H1 (cell line): Measurements from ENCODE around the gene HMGCL. TPM values are rescaled to one million over a fixed set of nuclear protein-coding genes. Genes with fewer than 3 reads are reported as not detected.

Experiments
- JUND ChIP-seq: IDR thresholded peaks from 2 replicates; pipeline ENCODE4 v1.6.1; 2011; ENCODE audit warnings: mild to moderate bottlenecking, improper control_type of control experiment, low read length
- PHF8 ChIP-seq: fragments of 200-600 bp; sonication (generic); conservative IDR thresholded peaks from 2 replicates; pipeline ENCODE4 v1.7.1; 2012; ENCODE audit warnings: low read depth, mild to moderate bottlenecking, inconsistent platforms, low read length, moderate library complexity
- SUZ12 ChIP-seq: fragments of 200-600 bp; sonication (generic); IDR thresholded peaks from 2 replicates; pipeline ENCODE4 v1.6.1; 2012; ENCODE audit warnings: mild to moderate bottlenecking, inconsistent platforms, low read length, moderate library complexity, mixed read lengths
- TAF1 ChIP-seq: IDR thresholded peaks from 2 replicates; pipeline ENCODE4 v1.6.1; 2011; ENCODE audit warnings: mild to moderate bottlenecking, low read depth, low read length
- TAF7 ChIP-seq: optimal IDR thresholded peaks from 2 replicates; pipeline ENCODE3; 2011; ENCODE audit warnings: low read depth, mild to moderate bottlenecking, inconsistent platforms, low read length, moderate library complexity, borderline replicate concordance
- TEAD4 ChIP-seq: IDR thresholded peaks from 2 replicates; pipeline ENCODE4 v1.6.1; 2012; ENCODE audit warnings: low read depth, low read length, inconsistent platforms, mixed read lengths
- polyA plus RNA-seq, 7 experiments: library from polyadenylated mRNA; depleted of rRNA in 3 of 7; stranded (reverse) in 5 of 7; unstranded in 2 of 7; fragments of >200 nt in 5 of 7; fragments of 200-250 nt in 2 of 7; gene quantifications; 1 replicate in 5 of 7; 2 replicates in 1 of 7; 4 replicates in 1 of 7; pipeline versions ENCODE4 v1.2.1 to v1.2.3, GENCODE V29; 2011 to 2013; ENCODE audit warnings: missing spikeins in 2 of 7, mixed read lengths in 2 of 7
- total RNA-seq: library from RNA; stranded (reverse); fragmentation: NEBNext Ultra II Directional; extraction: Animal tissue kit (Norgen Biotek cat#: 25700); gene quantifications from 2 replicates; pipeline ENCODE4 v1.2.1, GENCODE V29; 2021
- TF ChIP-seq, protein P1 (sequence below): IDR thresholded peaks from 2 replicates; pipeline ENCODE4 v1.6.1; 2012; ENCODE audit warnings: low read length, inconsistent platforms

The HMGCL gene
- total and polyA plus RNA-seq, 2 of the 8 experiments (the other 6 are each of a cell fraction or from before 2014, with no cell fraction given): 13.7 to 19.5 TPM

DNA sequence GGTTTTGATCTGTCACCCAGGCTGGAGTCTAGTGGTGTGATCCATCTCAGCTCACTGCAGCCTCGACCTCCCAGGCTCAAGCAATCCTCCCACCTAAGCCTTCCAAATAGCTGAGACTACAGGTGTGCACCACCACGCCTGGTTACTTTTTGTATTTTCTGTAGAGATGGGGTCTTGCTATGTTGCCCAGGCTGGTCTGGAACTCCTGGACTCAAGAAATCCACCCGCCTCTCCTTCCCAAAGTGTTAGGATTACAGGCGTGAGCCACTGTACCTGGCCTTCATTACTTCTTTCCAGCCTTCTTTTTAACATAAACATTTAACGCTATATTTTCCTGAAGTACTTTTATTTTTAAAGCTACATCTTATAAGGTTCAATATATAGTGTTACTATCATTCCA is 18.4 kb upstream of the HMGCL start (continued):
- TF ChIP-seq JUND: no peak
- TF ChIP-seq TAF1: no peak
- TF ChIP-seq PHF8: no peak
- TF ChIP-seq SUZ12: no peak
- TF ChIP-seq TEAD4: no peak
- TF ChIP-seq, protein P1, sequence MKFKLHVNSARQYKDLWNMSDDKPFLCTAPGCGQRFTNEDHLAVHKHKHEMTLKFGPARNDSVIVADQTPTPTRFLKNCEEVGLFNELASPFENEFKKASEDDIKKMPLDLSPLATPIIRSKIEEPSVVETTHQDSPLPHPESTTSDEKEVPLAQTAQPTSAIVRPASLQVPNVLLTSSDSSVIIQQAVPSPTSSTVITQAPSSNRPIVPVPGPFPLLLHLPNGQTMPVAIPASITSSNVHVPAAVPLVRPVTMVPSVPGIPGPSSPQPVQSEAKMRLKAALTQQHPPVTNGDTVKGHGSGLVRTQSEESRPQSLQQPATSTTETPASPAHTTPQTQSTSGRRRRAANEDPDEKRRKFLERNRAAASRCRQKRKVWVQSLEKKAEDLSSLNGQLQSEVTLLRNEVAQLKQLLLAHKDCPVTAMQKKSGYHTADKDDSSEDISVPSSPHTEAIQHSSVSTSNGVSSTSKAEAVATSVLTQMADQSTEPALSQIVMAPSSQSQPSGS: no peak
- no peak for TF ChIP-seq TAF7
